Stimulated activated CD4-positive, alpha-beta T cell treated with anti-CD3 and anti-CD28 coated beads, Interleukin-1b, Interleukin-23, amount 100 ng/mL, for 1 hour (primary cell): ENCODE data around the gene TMEM256.

Experiments used
- DNase-seq, 2 donors: peaks; one replicate each; pipeline ENCODE4 v3.0.0-alpha.2; 2020; ENCODE audit warnings: low read depth in 2 of 2

Gene TMEM256

GRCh38 chr17:7429722-7430121 lies 25.8 kb upstream of the TMEM256 start:
- no peak for DNase-seq

GRCh38 chr17:7428557-7428956 lies 24.7 kb upstream of the TMEM256 start, which contains the start of gene SPEM3:
Gene SPEM3, plus strand, starts transcription at chr17:7428857. Its CDS starts 46 bp downstream, at chr17:7428903.
- DNase-seq = no peak

- no peak for DNase-seq
Measured at GRCh38 chr17:7427549-7427948, 23.7 kb upstream of the TMEM256 start.

- DNase-seq = no peak
Measured at GRCh38 chr17:7426896-7427489, 23.1 kb upstream of the TMEM256 start.

- no peak for DNase-seq
Measured at GRCh38 chr17:7426203-7426863, 22.4 kb upstream of the TMEM256 start.

- DNase-seq = no peak
Measured at GRCh38 chr17:7425756-7426155, 21.9 kb upstream of the TMEM256 start.

GRCh38 chr17:7425316-7425715 lies 21.4 kb upstream of the TMEM256 start, which contains the start of gene SPEM2:
Gene SPEM2, plus strand, starts transcription at chr17:7425616. Its CDS starts 73 bp downstream, at chr17:7425689.
- no peak for DNase-seq

- no peak for DNase-seq
Measured at GRCh38 chr17:7423679-7424078, 19.8 kb upstream of the TMEM256 start.

- DNase-seq = no peak
Measured at GRCh38 chr17:7421186-7421585, 17.3 kb upstream of the TMEM256 start.

GRCh38 chr17:7419819-7420610 lies 16.1 kb upstream of the TMEM256 start, which contains the start of gene SPEM1:
Gene SPEM1, plus strand, starts transcription at chr17:7420324. Its CDS starts 61 bp downstream, at chr17:7420385.
- DNase-seq = no peak

- no peak for DNase-seq
Measured at GRCh38 chr17:7418472-7419152, 14.7 kb upstream of the TMEM256 start.

GRCh38 chr17:7417056-7417655 lies 13.3 kb upstream of the TMEM256 start:
- DNase-seq = no peak

- no peak for DNase-seq
Measured at GRCh38 chr17:7416323-7416722, 12.4 kb upstream of the TMEM256 start.

- DNase-seq = no peak
Measured at GRCh38 chr17:7415784-7416183, 11.9 kb upstream of the TMEM256 start.

GRCh38 chr17:7414837-7415236 lies 10.9 kb upstream of the TMEM256 start:
- DNase-seq = no peak

GRCh38 chr17:7413346-7413985 lies 9.6 kb upstream of the TMEM256 start:
- DNase-seq = no peak

- DNase-seq = no peak
Measured at GRCh38 chr17:7411427-7411750, 7.5 kb upstream of the TMEM256 start.

- no peak for DNase-seq
Measured at GRCh38 chr17:7410634-7411426, 6.9 kb upstream of the TMEM256 start.

GRCh38 chr17:7409716-7410115 lies 5.8 kb upstream of the TMEM256 start:
- DNase-seq = no peak

GRCh38 chr17:7408863-7409262 lies 5.0 kb upstream of the TMEM256 start:
- DNase-seq = no peak
